ENCODE measurements around the gene CTNNA3. TPM values are rescaled to one million over a fixed set of nuclear protein-coding genes. Genes with fewer than 3 reads are reported as not detected.

CTNNA3 gene
- total RNA-seq, 2 donors from 2014 or later = 0.37 to 1.1 TPM

DNA sequence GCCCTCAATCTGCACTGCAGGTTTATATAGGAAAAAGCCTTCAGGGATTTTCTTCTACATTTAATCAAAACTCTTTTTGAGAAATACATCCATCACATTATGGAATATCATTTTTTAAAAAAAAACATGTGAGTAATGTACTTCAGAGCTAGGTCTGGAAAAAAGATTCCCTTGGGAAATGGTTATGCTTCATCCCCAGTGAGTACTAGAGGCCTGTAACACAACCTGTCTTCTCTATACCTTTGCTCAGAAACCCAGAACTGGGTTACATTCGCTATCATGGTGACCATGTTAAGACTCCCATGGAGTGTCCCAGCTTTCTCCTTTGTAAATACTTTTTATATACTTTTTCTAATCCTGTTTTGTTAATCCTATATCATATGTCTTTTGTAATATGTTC, 583.2 kb downstream of the CTNNA3 start:
- TF ChIP-seq, protein P1, sequence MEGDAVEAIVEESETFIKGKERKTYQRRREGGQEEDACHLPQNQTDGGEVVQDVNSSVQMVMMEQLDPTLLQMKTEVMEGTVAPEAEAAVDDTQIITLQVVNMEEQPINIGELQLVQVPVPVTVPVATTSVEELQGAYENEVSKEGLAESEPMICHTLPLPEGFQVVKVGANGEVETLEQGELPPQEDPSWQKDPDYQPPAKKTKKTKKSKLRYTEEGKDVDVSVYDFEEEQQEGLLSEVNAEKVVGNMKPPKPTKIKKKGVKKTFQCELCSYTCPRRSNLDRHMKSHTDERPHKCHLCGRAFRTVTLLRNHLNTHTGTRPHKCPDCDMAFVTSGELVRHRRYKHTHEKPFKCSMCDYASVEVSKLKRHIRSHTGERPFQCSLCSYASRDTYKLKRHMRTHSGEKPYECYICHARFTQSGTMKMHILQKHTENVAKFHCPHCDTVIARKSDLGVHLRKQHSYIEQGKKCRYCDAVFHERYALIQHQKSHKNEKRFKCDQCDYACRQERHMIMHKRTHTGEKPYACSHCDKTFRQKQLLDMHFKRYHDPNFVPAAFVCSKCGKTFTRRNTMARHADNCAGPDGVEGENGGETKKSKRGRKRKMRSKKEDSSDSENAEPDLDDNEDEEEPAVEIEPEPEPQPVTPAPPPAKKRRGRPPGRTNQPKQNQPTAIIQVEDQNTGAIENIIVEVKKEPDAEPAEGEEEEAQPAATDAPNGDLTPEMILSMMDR (IDR thresholded peaks at IDR 0.05) = no peak
- H3K9ac ChIP-seq (ENCODE audit: low read depth in 2 of 2, low read length in 2 of 2) = no peak overlapping the region
- DNase-seq = no peak
- intact Hi-C loops (cut with DNase I) = no loop called here
- no peaks in the 10 kb centered on the region for H3K36me3 ChIP-seq
- H3K27me3 ChIP-seq = no peaks in the 10 kb centered on the region
- H3K4me3 ChIP-seq = no peak overlapping the region
- H3K9me3 ChIP-seq = no peaks in the 10 kb centered on the region
- no peaks in the 10 kb centered on the region for H3K4me1 ChIP-seq
- no peak overlapping the region for H3K27ac ChIP-seq

DNA sequence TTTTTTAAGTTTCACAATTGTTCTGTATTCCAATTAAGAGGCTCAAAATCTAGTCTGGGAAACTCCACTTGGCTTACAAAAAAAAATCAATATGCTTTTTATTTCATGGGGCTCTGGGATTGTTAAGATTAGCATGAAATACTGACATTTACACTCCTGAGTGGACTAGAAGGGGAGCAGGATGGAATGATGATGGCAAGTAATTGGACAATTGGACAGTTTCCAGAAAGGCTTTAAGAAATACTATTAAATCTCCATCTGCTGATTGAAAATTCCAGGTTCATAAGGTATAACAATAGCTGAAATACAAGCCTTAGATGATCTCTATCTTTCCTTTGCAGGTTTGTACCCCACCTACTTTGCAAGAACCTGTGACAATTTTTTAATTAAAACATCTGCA, 585.7 kb downstream of the CTNNA3 start:
- no peaks in the 10 kb centered on the region for H3K4me1 ChIP-seq
- no peak overlapping the region for H3K9ac ChIP-seq (ENCODE audit: low read depth in 2 of 2, low read length in 2 of 2)
- H3K27ac ChIP-seq = no peak overlapping the region
- no peaks in the 10 kb centered on the region for H3K36me3 ChIP-seq
- TF ChIP-seq, protein P1 (IDR thresholded peaks at IDR 0.05) = no peak
- no peak for DNase-seq
- intact Hi-C loops (cut with DNase I) = no loop called here
- H3K4me3 ChIP-seq = no peak overlapping the region
- H3K9me3 ChIP-seq = no peaks in the 10 kb centered on the region
- no peaks in the 10 kb centered on the region for H3K27me3 ChIP-seq

- no peaks in the 10 kb centered on the region for H3K27me3 ChIP-seq
- no peaks in the 10 kb centered on the region for H3K36me3 ChIP-seq
- intact Hi-C loops (cut with DNase I) = no loop called here
- no peak overlapping the region for H3K4me3 ChIP-seq
- H3K9me3 ChIP-seq = no peaks in the 10 kb centered on the region
- DNase-seq = no peak
- H3K27ac ChIP-seq = no peak overlapping the region
- TF ChIP-seq, protein P1 (IDR thresholded peaks at IDR 0.05) = no peak
- H3K4me1 ChIP-seq = no peaks in the 10 kb centered on the region
- no peak overlapping the region for H3K9ac ChIP-seq (ENCODE audit: low read depth in 2 of 2, low read length in 2 of 2)
These were observed 588.3 kb downstream of the CTNNA3 start for GRCh38 chr10:67107670-67108069.

- no peaks in the 10 kb centered on the region for H3K9me3 ChIP-seq
- TF ChIP-seq, protein P1 (IDR thresholded peaks at IDR 0.05) = no peak
- no peak overlapping the region for H3K9ac ChIP-seq (ENCODE audit: low read depth in 2 of 2, low read length in 2 of 2)
- no peaks in the 10 kb centered on the region for H3K4me1 ChIP-seq
- no peaks in the 10 kb centered on the region for H3K27me3 ChIP-seq
- H3K4me3 ChIP-seq = no peak overlapping the region
- H3K27ac ChIP-seq = no peak overlapping the region
- no peak for DNase-seq
- intact Hi-C loops (cut with DNase I) = no loop called here
- no peaks in the 10 kb centered on the region for H3K36me3 ChIP-seq
These were observed 595.0 kb downstream of the CTNNA3 start for GRCh38 chr10:67100951-67101350.

DNA sequence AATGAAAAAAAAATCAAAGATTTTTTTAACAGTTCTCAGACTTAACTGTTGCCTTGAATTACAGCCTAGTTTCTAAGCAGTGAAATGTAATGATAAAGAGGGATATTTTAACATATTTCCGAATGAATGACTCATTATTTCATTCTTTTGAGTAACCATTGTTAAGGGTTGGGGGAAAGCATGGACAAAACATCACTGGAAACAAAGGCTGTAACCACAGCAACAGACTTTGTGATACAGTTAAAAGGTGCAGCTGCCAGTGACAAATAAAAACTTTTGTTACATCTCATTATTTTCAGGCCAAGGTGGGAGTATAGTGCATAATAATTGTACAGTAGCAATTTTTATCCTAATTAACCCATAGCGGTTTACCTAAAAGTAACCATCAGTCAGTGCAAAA, 597.5 kb downstream of the CTNNA3 start:
- intact Hi-C loops (cut with DNase I) = no loop called here
- Histone ChIP-seq H3K27me3 (no peaks in the 10 kb centered on the region), H3K9me3 (no peaks in the 10 kb centered on the region), H3K27ac (no peak overlapping the region), H3K36me3 (no peaks in the 10 kb centered on the region), H3K4me1 (no peaks in the 10 kb centered on the region), H3K9ac (ENCODE audit: low read depth in 2 of 2, low read length in 2 of 2) (no peak overlapping the region), H3K4me3 (no peak overlapping the region)
- no peak for DNase-seq
- TF ChIP-seq, protein P1 (IDR thresholded peaks at IDR 0.05) = no peak

GRCh38 chr10:67095531-67095930, 600.5 kb downstream of the CTNNA3 start:
- no peaks in the 10 kb centered on the region for H3K9me3 ChIP-seq
- no peak for DNase-seq
- TF ChIP-seq, protein P1 (IDR thresholded peaks at IDR 0.05) = no peak

More at GRCh38 chr10:67095531-67095930, 600.5 kb downstream of the CTNNA3 start:
- no peak overlapping the region for H3K27ac ChIP-seq
- intact Hi-C loops (cut with DNase I) = no loop called here
- no peaks in the 10 kb centered on the region for H3K27me3 ChIP-seq
- H3K9ac ChIP-seq (ENCODE audit: low read depth in 2 of 2, low read length in 2 of 2) = no peak overlapping the region
- no peaks in the 10 kb centered on the region for H3K36me3 ChIP-seq
- H3K4me3 ChIP-seq = no peak overlapping the region
- H3K4me1 ChIP-seq = no peaks in the 10 kb centered on the region

Data from colonic mucosa (tissue), 4 donors.